ENCODE data around the gene NMRAL1.
A peak's percentile ranks its signal among the peaks of the same experiment; 100 is the strongest.

NMRAL1 gene

GRCh38 chr16:4506450-4506849, 32.0 kb upstream of the NMRAL1 start:
- H3K4me3 ChIP-seq (replicated peaks; ENCODE audit: low read depth, low read length) = no peak overlapping the region
- TF ChIP-seq CTCF (IDR thresholded peaks at IDR 0.05; ENCODE audit: low read depth, low read length, missing control alignments) = peak; percentile 87
- DNase-seq (ENCODE audit: extremely low read depth, low read depth) = peak; percentile 65

DNA sequence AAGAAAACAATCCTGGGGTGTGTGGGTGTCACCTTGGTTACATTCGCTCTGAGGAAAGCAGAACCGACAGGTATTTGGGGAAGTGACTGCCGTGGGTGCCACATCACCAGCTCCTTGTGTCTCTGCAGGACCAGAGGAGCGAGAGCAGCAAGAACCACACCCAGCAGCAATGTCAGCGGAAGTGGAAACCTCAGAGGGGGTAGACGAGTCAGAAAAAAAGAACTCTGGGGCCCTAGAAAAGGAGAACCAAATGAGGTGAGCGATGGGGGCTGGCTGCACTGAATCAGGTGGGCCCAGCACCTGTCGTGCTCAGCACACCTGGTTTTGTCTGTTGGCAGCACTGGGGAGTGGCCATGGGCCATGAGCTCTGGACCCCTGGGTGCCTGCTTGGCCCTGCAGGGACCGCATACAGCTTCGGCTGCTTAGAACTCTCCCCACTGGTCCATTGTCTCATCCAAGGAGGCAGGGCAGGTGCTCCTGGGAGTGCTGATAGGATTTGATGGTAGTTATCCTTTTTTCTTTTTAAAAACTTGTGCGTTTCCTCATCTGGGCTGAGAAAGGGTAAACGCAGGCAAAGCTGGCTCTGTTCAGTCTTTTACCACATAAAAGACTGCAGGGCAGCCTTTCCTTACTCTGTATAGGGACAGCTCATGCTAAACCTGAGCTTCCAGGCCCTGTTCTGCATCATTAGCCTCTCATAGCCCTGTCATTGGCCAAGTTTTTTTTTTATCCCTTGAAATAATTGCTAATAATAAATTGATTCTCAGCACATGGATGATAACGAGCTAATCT, 31.1 kb upstream of the NMRAL1 start:
- no peak for DNase-seq (ENCODE audit: extremely low read depth, low read depth)
- H3K4me3 ChIP-seq (replicated peaks; ENCODE audit: low read depth, low read length) = no peak overlapping the region
- no peak for TF ChIP-seq CTCF (IDR thresholded peaks at IDR 0.05; ENCODE audit: low read depth, low read length, missing control alignments)

DNA sequence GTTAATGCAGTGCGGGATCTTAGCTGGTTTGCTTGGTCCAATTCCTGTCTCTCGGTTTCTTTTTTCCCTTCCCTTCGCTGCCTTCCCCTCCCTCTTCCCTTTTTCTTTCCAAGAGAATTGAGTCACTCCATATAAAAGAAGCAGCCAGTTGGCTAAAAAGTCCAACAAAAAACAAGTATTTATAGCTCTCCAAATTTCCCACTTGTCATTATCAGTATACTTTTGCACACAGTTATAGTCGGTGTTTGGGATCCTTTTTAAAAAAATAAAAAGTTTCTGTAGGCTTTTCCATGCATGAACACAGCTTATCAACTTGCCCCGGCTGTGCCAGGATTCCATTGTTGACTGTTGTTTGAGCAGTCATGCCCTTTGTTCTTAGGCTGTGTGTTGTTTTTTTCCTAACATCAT, 26.6 kb upstream of the NMRAL1 start:
- H3K4me3 ChIP-seq (replicated peaks; ENCODE audit: low read depth, low read length) = no peak overlapping the region
- TF ChIP-seq CTCF (IDR thresholded peaks at IDR 0.05; ENCODE audit: low read depth, low read length, missing control alignments) = no peak
- DNase-seq (ENCODE audit: extremely low read depth, low read depth) = no peak

DNA sequence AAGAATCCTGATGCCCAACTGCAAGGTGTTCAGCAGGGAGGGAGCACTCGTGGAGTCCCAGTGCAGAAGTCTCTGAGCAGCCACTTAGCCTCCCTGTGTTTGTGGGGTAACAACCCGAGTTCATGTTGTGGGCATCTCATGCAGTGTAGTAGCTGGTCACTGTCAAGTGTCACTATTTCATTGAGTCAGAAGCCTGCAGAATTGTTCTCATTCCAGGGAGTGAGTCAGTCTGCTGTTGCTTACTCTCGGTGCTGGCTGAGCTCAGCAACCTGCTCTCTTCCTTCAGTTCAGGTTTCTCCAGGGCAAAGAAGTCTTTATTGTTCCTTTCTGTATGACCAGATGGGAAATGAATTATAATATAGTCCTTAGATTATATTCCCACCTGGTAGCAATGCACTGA, 25.8 kb upstream of the NMRAL1 start:
- peak; percentile 55 for DNase-seq (ENCODE audit: extremely low read depth, low read depth)
- no peak for TF ChIP-seq CTCF (IDR thresholded peaks at IDR 0.05; ENCODE audit: low read depth, low read length, missing control alignments)
- H3K4me3 ChIP-seq (replicated peaks; ENCODE audit: low read depth, low read length) = no peak overlapping the region

DNA sequence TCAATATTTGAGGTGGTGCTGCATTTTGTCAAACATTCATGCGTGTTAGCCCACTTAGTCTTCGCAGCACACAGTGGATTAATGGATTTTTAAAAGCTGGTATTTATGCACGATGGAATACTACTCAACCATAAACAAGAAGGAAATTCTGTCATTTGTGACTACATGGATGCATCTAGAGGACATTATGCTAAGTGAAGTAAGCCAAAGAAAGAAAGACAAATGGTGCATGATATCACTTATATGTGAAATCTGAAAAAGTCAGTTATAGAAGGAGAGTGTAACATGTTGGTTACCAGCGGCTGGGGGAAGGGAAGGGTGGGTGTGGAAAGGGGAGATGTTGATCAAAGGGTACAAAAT, 24.8 kb upstream of the NMRAL1 start:
- DNase-seq (ENCODE audit: extremely low read depth, low read depth) = no peak
- H3K4me3 ChIP-seq (replicated peaks; ENCODE audit: low read depth, low read length) = no peak overlapping the region
- no peak for TF ChIP-seq CTCF (IDR thresholded peaks at IDR 0.05; ENCODE audit: low read depth, low read length, missing control alignments)

GRCh38 chr16:4498546-4499195, 24.2 kb upstream of the NMRAL1 start:
- no peak for DNase-seq (ENCODE audit: extremely low read depth, low read depth)
- TF ChIP-seq CTCF (IDR thresholded peaks at IDR 0.05; ENCODE audit: low read depth, low read length, missing control alignments) = no peak
- H3K4me3 ChIP-seq (replicated peaks; ENCODE audit: low read depth, low read length) = no peak overlapping the region

All from HFF-Myc (cell line).